ENCODE measurements around the gene FURIN. TPM values are rescaled to one million over a fixed set of nuclear protein-coding genes. Genes with fewer than 3 reads are reported as not detected.

Gene FURIN
- total and polyA plus RNA-seq, 2 of the 8 experiments (the other 6 are each of a cell fraction or from before 2014, with no cell fraction given) = 15.8 to 32.1 TPM

GRCh38 chr15:90907051-90907660 is 38.8 kb downstream of the FURIN start:
- Histone ChIP-seq H3K9ac (replicated peaks in 1 of 4; ENCODE audit: extremely low read depth in 1 of 4, low read depth in 3 of 4, low read length in 3 of 4) (no peak overlapping the region), H3K4ac (replicated peaks; ENCODE audit: insufficient read length, low read depth, low read length) (no peak overlapping the region), H3K79me1 (ENCODE audit: low read depth, low read length) (no peaks in the 10 kb centered on the region), H4K5ac (ENCODE audit: insufficient read length, low read depth, low read length) (no peak overlapping the region), H2BK20ac (ENCODE audit: low read length) (no peak overlapping the region), H2BK5ac (ENCODE audit: low read depth, low read length) (no peak overlapping the region), H2AFZ (ENCODE audit: low read length) (no peak overlapping the region), H4K8ac (ENCODE audit: extremely low read depth, insufficient read depth, low read length) (no peak overlapping the region), H2AK5ac (ENCODE audit: low read depth, low read length) (no peak overlapping the region), H3K4me3 (ENCODE audit: extremely low read depth in 1 of 4, insufficient read depth in 2 of 4, low read depth in 3 of 4, low read length in 4 of 4) (no peak overlapping the region), H3K18ac (ENCODE audit: extremely low read depth, low read length) (no peak overlapping the region), H3K4me1 (replicated peaks in 1 of 4; ENCODE audit: control insufficient read depth in 3 of 4, insufficient read depth in 4 of 4, low read length in 3 of 4) (peaks cover 3 to 6% (median 4%) of the 10 kb centered on the region in 4 experiments; a peak in 6 of 7 replicates), H2BK12ac (ENCODE audit: low read depth, low read length) (no peak overlapping the region), H3K27ac (ENCODE audit: low read depth, low read length) (no peak overlapping the region), H4K20me1 (replicated peaks in 1 of 2; ENCODE audit: control insufficient read depth in 1 of 2, insufficient read depth in 2 of 2, low read length in 2 of 2) (peaks cover 0 to 6% of the 10 kb centered on the region in 2 experiments), H2BK15ac (ENCODE audit: low read length) (no peak overlapping the region), H3K27me3 (replicated peaks in 1 of 4; ENCODE audit: control insufficient read depth in 3 of 4, extremely low read depth in 1 of 4, insufficient read depth in 3 of 4, low read length in 3 of 4) (peaks cover 0 to 16% (median 8%) of the 10 kb centered on the region in 4 experiments; a peak in 5 of 7 replicates), H3K36me3 (ENCODE audit: control insufficient read depth in 2 of 4, insufficient read depth in 4 of 4, low read length in 3 of 4) (no peaks in the 10 kb centered on the region; a peak in 3 of 8 replicates), H3K56ac (replicated peaks; ENCODE audit: insufficient read length, low read depth, low read length) (no peak overlapping the region), H3K4me2 (ENCODE audit: insufficient read depth in 1 of 2, low read depth in 2 of 2, low read length in 2 of 2) (no peak overlapping the region), H3K23me2 (ENCODE audit: low read depth, low read length) (peaks cover 13% of the 10 kb centered on the region; the same call in 1 of the 2 replicates), H3K14ac (ENCODE audit: insufficient read length) (no peak overlapping the region), H3K23ac (ENCODE audit: insufficient read length) (no peak overlapping the region), H2BK120ac (replicated peaks; ENCODE audit: low read depth, low read length) (no peak overlapping the region), H3K79me2 (ENCODE audit: control insufficient read depth in 1 of 2, insufficient read depth in 2 of 2, low read length in 2 of 2) (no peaks in the 10 kb centered on the region), H4K91ac (replicated peaks; ENCODE audit: insufficient read length, low read length) (no peak overlapping the region), H3K9me3 (ENCODE audit: insufficient read depth in 2 of 2, low read depth in 1 of 2, low read length in 1 of 2) (no peaks in the 10 kb centered on the region)
- DNase-seq (ENCODE audit: low read depth in 1 of 2, low spot score in 2 of 2) = no peak
- POLR2A ChIA-PET (ENCODE audit: partially characterized antibody) = interaction anchor here (1.1 kb wide), 1 partner anchor 16 kb away, joined by 4 read pairs; no protein-coding TSS in a partner anchor
- CTCF ChIA-PET (ENCODE audit: partially characterized antibody) = interaction anchor here (0.6 to 13.3 kb wide), 4 partner anchors 13 to 469 kb away, joined by 3 to 187 read pairs (median 84); partner anchors contain the start of genes FES, HDDC3 and UNC45A
- no peak for TF ChIP-seq RNF2 (IDR thresholded peaks at IDR 0.05; ENCODE audit: borderline replicate concordance, low read depth, low read length, missing control alignments, poor library complexity, severe bottlenecking)
- TF ChIP-seq NRF1 (IDR thresholded peaks at IDR 0.05; ENCODE audit: low read depth, low read length) = no peak
- TF ChIP-seq BACH1 (IDR thresholded peaks at IDR 0.05; ENCODE audit: low read length) = no peak
- TF ChIP-seq CEBPB (IDR thresholded peaks at IDR 0.05; ENCODE audit: low read depth, low read length) = no peak
- TF ChIP-seq EZH2 (IDR thresholded peaks at IDR 0.05; ENCODE audit: low read depth, low read length, severe bottlenecking) = no peak
- no peak for TF ChIP-seq GABPA (IDR thresholded peaks at IDR 0.05; ENCODE audit: borderline replicate concordance, insufficient read depth, low read length)
- 81% methylated on average over 15 of the region's 15 CpGs; no CpG with 5 or more reads in 1 of the 2 experiments for WGBS, 2 experiments (ENCODE audit: extremely low coverage in 1 of 2, insufficient coverage in 1 of 2, insufficient read length in 1 of 2, insufficient replicate concordance in 2 of 2, low coverage in 1 of 2, low lambda C conversion rate in 2 of 2, missing lambda C conversion rate in 1 of 2)
- FAIRE-seq = no peak

Data from H1 (cell line).